ENCODE measurements around the gene CA12. TPM values are rescaled to one million over a fixed set of nuclear protein-coding genes. Genes with fewer than 3 reads are reported as not detected.
A peak's percentile ranks its signal among the peaks of the same experiment; 100 is the strongest.

Gene CA12
- polyA plus RNA-seq, 2 donors = 32.2 to 35.0 TPM

DNA sequence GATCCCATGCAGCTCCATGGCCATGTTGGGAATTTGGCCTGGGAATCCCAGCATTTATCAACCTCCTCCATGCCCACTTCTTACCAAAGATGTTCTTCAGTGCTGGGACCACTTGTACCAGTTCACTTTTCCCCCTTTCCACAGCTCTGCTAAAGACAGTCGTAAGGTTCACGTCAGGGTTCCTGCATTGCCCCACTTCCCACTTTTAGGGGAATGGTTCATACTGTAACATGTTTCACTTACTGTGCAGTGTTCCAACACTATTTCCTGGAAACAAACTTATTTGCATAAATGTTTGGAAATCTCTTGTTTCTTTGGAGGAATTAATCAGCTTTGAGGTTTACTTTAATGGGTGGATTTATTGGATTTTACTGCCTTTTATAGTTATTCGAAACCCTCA lies 87.3 kb downstream of the CA12 start:
- WGBS, 2 donors = 92 to 95% methylated on average over 3 of the region's 3 CpGs
- no peaks in the 10 kb centered on the region for H3K9me3 ChIP-seq (ENCODE audit: control insufficient read depth in 2 of 2, insufficient read depth in 1 of 2, low read depth in 1 of 2, low read length in 1 of 2)
- H3K4me3 ChIP-seq (ENCODE audit: low read depth in 1 of 2, low read length in 2 of 2) = no peak overlapping the region
- H3K36me3 ChIP-seq (ENCODE audit: control insufficient read depth in 2 of 2, insufficient read depth in 2 of 2, low read length in 1 of 2) = no peaks in the 10 kb centered on the region
- H3K27ac ChIP-seq (ENCODE audit: low read depth in 2 of 2, low read length in 1 of 2) = no peak overlapping the region
- H3K4me1 ChIP-seq (ENCODE audit: control insufficient read depth in 2 of 2, insufficient read depth in 2 of 2, low read length in 1 of 2) = no peaks in the 10 kb centered on the region
- no peaks in the 10 kb centered on the region for H3K27me3 ChIP-seq (ENCODE audit: control insufficient read depth in 1 of 2, insufficient read depth in 2 of 2, low read length in 2 of 2)

DNA sequence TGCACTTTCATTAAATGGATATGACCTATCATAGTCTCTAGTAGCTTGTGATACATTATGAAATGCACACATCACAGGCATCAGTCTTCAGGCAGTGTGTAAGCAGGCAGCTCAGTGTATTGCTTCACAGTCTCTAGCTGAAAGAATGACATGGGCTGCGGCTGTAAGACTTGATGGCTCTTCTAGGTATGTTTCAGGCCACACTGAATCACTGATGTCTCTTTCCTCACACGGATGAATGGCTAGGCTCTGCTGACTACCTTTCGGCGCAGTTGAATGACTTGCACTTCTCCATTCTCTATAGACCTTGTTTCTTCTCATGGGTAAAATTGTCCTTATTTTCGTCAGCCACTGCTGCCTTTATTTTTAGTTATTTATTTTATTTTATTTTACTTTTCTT lies 88.9 kb downstream of the CA12 start:
- no peaks in the 10 kb centered on the region for H3K4me1 ChIP-seq (ENCODE audit: control insufficient read depth in 2 of 2, insufficient read depth in 2 of 2, low read length in 1 of 2)
- H3K27me3 ChIP-seq (ENCODE audit: control insufficient read depth in 1 of 2, insufficient read depth in 2 of 2, low read length in 2 of 2) = no peaks in the 10 kb centered on the region
- no peak overlapping the region for H3K4me3 ChIP-seq (ENCODE audit: low read depth in 1 of 2, low read length in 2 of 2)

DNA sequence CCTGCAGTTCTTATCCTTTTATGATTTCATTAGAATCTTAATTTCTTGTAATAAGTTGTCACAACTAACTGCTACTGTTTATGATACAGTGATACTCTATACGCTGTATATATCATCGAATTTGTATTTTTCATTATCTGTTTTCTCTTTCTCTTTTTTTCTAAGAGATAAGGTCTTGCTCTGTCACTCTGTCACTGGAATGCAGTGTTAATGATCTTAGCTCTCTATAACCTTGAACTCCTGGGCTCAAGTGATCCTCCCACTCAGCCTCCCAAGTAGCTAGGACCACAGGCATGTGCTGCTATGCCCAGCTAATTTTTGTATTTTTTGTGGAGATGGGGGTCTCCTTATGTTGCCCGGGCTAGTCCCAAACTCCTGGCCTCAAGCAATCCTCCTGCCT lies 89.4 kb downstream of the CA12 start:
- H3K4me1 ChIP-seq (ENCODE audit: control insufficient read depth in 2 of 2, insufficient read depth in 2 of 2, low read length in 1 of 2) = no peaks in the 10 kb centered on the region
- no peak overlapping the region for H3K4me3 ChIP-seq (ENCODE audit: low read depth in 1 of 2, low read length in 2 of 2)
- WGBS, 2 donors = 89 to 94% methylated on average over 3 of the region's 3 CpGs
- no peaks in the 10 kb centered on the region for H3K36me3 ChIP-seq (ENCODE audit: control insufficient read depth in 2 of 2, insufficient read depth in 2 of 2, low read length in 1 of 2)
- no peaks in the 10 kb centered on the region for H3K27me3 ChIP-seq (ENCODE audit: control insufficient read depth in 1 of 2, insufficient read depth in 2 of 2, low read length in 2 of 2)
- no peaks in the 10 kb centered on the region for H3K9me3 ChIP-seq (ENCODE audit: control insufficient read depth in 2 of 2, insufficient read depth in 1 of 2, low read depth in 1 of 2, low read length in 1 of 2)
- H3K27ac ChIP-seq (ENCODE audit: low read depth in 2 of 2, low read length in 1 of 2) = no peak overlapping the region

More for the DNA sequence above, 88.9 kb downstream of the CA12 start:
- Histone ChIP-seq H3K27ac (ENCODE audit: low read depth in 2 of 2, low read length in 1 of 2) (no peak overlapping the region), H3K36me3 (ENCODE audit: control insufficient read depth in 2 of 2, insufficient read depth in 2 of 2, low read length in 1 of 2) (no peaks in the 10 kb centered on the region), H3K9me3 (ENCODE audit: control insufficient read depth in 2 of 2, insufficient read depth in 1 of 2, low read depth in 1 of 2, low read length in 1 of 2) (no peaks in the 10 kb centered on the region)
- WGBS, 2 donors = 95 to 96% methylated on average over 5 of the region's 5 CpGs

DNA sequence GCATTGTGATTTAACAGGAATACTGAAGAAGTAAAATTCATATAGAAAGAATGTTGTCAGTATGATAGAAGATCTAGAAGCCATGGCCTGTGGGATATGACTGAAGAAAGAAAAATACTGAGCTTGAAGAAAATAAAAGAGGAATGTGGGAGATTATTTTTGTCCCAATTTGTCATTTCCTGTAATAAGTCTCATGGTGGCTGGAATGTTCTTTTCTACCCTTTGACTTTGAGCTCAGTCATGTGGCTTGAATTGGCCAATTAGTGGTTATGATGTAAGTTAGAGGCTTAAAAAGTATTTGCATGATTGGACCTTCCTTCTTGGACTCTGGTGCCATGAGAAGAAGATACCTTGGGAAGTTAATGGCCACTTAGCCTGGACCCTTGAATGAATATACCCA lies 90.1 kb downstream of the CA12 start:
- H3K27me3 ChIP-seq (ENCODE audit: control insufficient read depth in 1 of 2, insufficient read depth in 2 of 2, low read length in 2 of 2) = no peaks in the 10 kb centered on the region
- no peak overlapping the region for H3K4me3 ChIP-seq (ENCODE audit: low read depth in 1 of 2, low read length in 2 of 2)
- no peak overlapping the region for H3K27ac ChIP-seq (ENCODE audit: low read depth in 2 of 2, low read length in 1 of 2)
- H3K9me3 ChIP-seq (ENCODE audit: control insufficient read depth in 2 of 2, insufficient read depth in 1 of 2, low read depth in 1 of 2, low read length in 1 of 2) = no peaks in the 10 kb centered on the region
- H3K36me3 ChIP-seq (ENCODE audit: control insufficient read depth in 2 of 2, insufficient read depth in 2 of 2, low read length in 1 of 2) = no peaks in the 10 kb centered on the region
- no peaks in the 10 kb centered on the region for H3K4me1 ChIP-seq (ENCODE audit: control insufficient read depth in 2 of 2, insufficient read depth in 2 of 2, low read length in 1 of 2)

DNA sequence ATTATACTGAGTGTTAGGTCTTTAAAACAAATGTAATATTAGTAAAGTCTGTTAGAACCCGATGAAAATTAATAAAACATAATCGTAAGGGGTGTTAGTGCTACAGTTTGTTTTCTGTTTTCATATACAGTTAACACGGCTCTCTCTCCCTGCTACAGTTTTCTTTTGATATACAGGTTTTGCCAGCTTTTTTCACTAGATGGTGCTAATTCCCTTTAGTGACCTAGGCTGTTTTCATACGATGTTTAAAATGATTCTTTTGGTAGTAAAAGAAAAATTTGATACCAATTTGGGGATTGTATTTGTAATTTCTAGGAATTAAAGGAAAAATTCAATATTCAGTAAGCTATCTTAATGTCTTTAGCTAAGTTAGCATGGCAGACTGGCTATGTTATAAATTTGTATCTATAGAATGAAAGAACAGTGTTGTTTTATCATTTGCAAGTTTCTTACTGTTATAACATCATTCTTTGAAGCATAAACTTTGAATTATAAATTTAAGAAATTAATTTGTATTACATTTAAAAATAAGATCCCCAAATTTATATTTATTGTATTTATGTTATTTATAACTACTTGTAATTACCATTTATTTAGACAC lies 92.8 kb downstream of the CA12 start:
- no peak overlapping the region for H3K4me3 ChIP-seq (ENCODE audit: low read depth in 1 of 2, low read length in 2 of 2)
- WGBS, 2 donors = 2 to 4% methylated on average over 4 of the region's 4 CpGs
- H3K9me3 ChIP-seq (ENCODE audit: control insufficient read depth in 2 of 2, insufficient read depth in 1 of 2, low read depth in 1 of 2, low read length in 1 of 2) = no peaks in the 10 kb centered on the region
- H3K27ac ChIP-seq (ENCODE audit: low read depth in 2 of 2, low read length in 1 of 2) = no peak overlapping the region
- no peaks in the 10 kb centered on the region for H3K27me3 ChIP-seq (ENCODE audit: control insufficient read depth in 1 of 2, insufficient read depth in 2 of 2, low read length in 2 of 2)
- no peaks in the 10 kb centered on the region for H3K4me1 ChIP-seq (ENCODE audit: control insufficient read depth in 2 of 2, insufficient read depth in 2 of 2, low read length in 1 of 2)
- H3K36me3 ChIP-seq (ENCODE audit: control insufficient read depth in 2 of 2, insufficient read depth in 2 of 2, low read length in 1 of 2) = no peaks in the 10 kb centered on the region

DNA sequence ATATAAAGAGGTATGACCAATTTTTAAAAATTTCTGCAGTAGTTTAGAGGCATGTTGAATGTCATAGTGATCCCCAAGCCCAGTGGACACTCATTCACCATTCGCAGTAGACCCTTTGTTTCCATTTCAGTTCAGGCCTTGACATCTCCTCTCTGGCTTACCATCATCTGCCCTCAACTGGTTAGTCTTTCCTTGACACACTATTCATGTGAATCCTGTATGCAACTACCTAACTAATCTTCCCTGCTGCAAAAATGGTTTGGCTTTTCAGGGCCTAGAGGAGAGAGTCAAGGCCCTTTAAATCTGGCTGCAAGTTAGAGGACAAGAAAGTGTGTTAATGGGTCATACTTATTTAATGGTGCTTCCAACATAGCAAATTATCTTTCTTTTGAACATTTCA lies 93.3 kb downstream of the CA12 start:
- Histone ChIP-seq H3K4me1 (ENCODE audit: control insufficient read depth in 2 of 2, insufficient read depth in 2 of 2, low read length in 1 of 2) (no peaks in the 10 kb centered on the region), H3K27me3 (ENCODE audit: control insufficient read depth in 1 of 2, insufficient read depth in 2 of 2, low read length in 2 of 2) (no peaks in the 10 kb centered on the region), H3K36me3 (ENCODE audit: control insufficient read depth in 2 of 2, insufficient read depth in 2 of 2, low read length in 1 of 2) (no peaks in the 10 kb centered on the region), H3K27ac (ENCODE audit: low read depth in 2 of 2, low read length in 1 of 2) (no peak overlapping the region), H3K4me3 (ENCODE audit: low read depth in 1 of 2, low read length in 2 of 2) (no peak overlapping the region), H3K9me3 (ENCODE audit: control insufficient read depth in 2 of 2, insufficient read depth in 1 of 2, low read depth in 1 of 2, low read length in 1 of 2) (no peaks in the 10 kb centered on the region)
- 63 to 82% methylated on average over 1 of the region's 1 CpG for WGBS, 2 donors

DNA sequence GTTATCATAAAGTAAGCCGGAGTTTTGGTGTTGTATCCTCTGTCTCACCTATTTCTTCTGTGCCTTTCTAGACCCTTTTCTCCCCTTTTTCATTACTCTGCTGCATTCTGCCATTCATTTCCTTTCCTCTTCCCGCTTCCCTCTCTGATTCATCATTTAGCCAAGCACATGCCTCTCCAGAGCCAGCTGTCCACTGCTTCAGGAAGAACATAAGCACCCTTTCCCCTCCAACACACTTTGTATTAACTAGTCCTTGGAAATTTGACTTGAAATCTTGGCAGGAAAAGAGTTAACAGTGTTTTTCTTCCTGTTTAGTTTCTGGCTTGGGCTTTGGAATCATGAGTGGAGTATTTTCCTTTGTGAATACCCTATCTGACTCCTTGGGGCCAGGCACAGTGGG lies 94.5 kb downstream of the CA12 start:
- no peak overlapping the region for H3K27ac ChIP-seq (ENCODE audit: low read depth in 2 of 2, low read length in 1 of 2)
- no peaks in the 10 kb centered on the region for H3K9me3 ChIP-seq (ENCODE audit: control insufficient read depth in 2 of 2, insufficient read depth in 1 of 2, low read depth in 1 of 2, low read length in 1 of 2)
- H3K36me3 ChIP-seq (ENCODE audit: control insufficient read depth in 2 of 2, insufficient read depth in 2 of 2, low read length in 1 of 2) = no peaks in the 10 kb centered on the region
- 83 to 94% methylated on average over 2 of the region's 2 CpGs for WGBS, 2 donors
- no peak overlapping the region for H3K4me3 ChIP-seq (ENCODE audit: low read depth in 1 of 2, low read length in 2 of 2)
- H3K27me3 ChIP-seq (ENCODE audit: control insufficient read depth in 1 of 2, insufficient read depth in 2 of 2, low read length in 2 of 2) = no peaks in the 10 kb centered on the region
- H3K4me1 ChIP-seq (ENCODE audit: control insufficient read depth in 2 of 2, insufficient read depth in 2 of 2, low read length in 1 of 2) = no peaks in the 10 kb centered on the region

DNA sequence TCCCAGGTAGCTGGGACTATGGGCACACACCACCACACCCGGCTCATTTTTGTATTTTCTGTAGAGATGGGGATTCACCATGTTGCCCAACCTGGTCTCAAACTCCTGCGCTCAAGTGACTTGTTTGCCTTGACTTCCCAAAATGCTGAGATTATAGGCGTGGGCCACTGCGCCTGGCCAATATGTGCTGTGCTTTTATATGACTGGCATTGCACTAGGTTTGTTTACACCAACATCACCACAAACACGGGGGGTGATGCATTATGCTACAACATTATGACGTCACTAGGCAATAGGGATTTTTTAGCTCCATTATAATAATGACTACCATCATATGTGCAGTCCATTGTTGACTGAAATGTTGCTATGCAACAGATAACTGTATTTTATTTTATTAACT lies 97.3 kb downstream of the CA12 start:
- Histone ChIP-seq H3K4me3 (ENCODE audit: low read depth in 1 of 2, low read length in 2 of 2) (no peak overlapping the region), H3K4me1 (ENCODE audit: control insufficient read depth in 2 of 2, insufficient read depth in 2 of 2, low read length in 1 of 2) (no peaks in the 10 kb centered on the region), H3K27ac (ENCODE audit: low read depth in 2 of 2, low read length in 1 of 2) (no peak overlapping the region), H3K27me3 (ENCODE audit: control insufficient read depth in 1 of 2, insufficient read depth in 2 of 2, low read length in 2 of 2) (no peaks in the 10 kb centered on the region), H3K36me3 (ENCODE audit: control insufficient read depth in 2 of 2, insufficient read depth in 2 of 2, low read length in 1 of 2) (no peaks in the 10 kb centered on the region), H3K9me3 (ENCODE audit: control insufficient read depth in 2 of 2, insufficient read depth in 1 of 2, low read depth in 1 of 2, low read length in 1 of 2) (no peaks in the 10 kb centered on the region)
- 91 to 93% methylated on average over 6 of the region's 6 CpGs for WGBS, 2 donors

DNA sequence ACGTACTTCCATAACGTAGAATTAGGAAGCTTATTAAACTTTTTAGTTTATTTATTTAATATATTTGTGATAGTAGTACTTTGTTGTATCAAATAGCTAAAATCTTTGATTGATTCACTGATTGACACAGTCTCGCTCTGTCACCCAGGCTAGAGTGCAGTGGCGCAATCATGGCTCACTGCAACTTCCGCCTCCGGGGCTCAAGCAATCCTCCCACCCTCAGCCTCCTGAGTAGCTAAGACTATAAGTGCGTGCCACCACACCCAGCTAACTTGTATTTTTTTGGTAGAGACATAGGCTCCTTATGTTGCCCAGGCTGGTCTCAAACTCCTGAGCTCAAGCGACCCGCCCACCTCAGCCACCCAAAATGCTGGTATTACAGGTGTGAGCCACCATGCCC lies 98.5 kb downstream of the CA12 start:
- no peak overlapping the region for H3K27ac ChIP-seq (ENCODE audit: low read depth in 2 of 2, low read length in 1 of 2)
- 80 to 85% methylated on average over 9 of the region's 9 CpGs for WGBS, 2 donors
- H3K4me1 ChIP-seq (ENCODE audit: control insufficient read depth in 2 of 2, insufficient read depth in 2 of 2, low read length in 1 of 2) = no peaks in the 10 kb centered on the region
- H3K36me3 ChIP-seq (ENCODE audit: control insufficient read depth in 2 of 2, insufficient read depth in 2 of 2, low read length in 1 of 2) = no peaks in the 10 kb centered on the region
- H3K4me3 ChIP-seq (ENCODE audit: low read depth in 1 of 2, low read length in 2 of 2) = no peak overlapping the region
- H3K27me3 ChIP-seq (ENCODE audit: control insufficient read depth in 1 of 2, insufficient read depth in 2 of 2, low read length in 2 of 2) = no peaks in the 10 kb centered on the region
- H3K9me3 ChIP-seq (ENCODE audit: control insufficient read depth in 2 of 2, insufficient read depth in 1 of 2, low read depth in 1 of 2, low read length in 1 of 2) = no peaks in the 10 kb centered on the region

DNA sequence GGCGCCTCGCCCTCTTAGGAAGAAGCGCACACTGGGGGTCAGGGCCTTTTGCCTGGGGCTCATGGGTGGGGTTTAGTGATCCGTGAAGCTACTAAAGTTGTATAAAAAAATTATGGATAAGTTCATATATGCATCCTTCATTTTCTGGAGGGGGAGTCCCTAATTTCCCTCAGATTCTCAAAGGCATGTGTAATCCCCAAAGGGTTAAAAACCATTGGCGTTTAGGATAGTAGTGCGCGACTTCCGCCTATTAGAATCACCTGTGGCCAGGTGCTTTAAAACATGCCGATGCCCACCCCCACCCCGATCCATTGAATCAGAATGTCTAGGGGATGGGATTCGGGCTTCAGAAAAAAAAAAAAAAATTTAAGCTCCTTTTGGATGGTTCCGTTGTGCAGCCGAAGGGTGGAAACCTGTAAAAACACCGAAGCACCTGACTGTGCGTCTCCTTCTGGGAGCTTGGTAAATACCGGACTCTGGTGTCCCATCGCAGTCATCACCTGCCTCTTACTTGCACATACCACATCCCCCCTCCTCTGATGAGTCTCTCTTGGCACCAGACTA lies 103.7 kb downstream of the CA12 start:
- H3K27ac ChIP-seq (ENCODE audit: low read depth in 2 of 2, low read length in 1 of 2) = peak overlapping the region; percentile 78 to 81
- H3K36me3 ChIP-seq (ENCODE audit: control insufficient read depth in 2 of 2, insufficient read depth in 2 of 2, low read length in 1 of 2) = no peaks in the 10 kb centered on the region
- H3K4me3 ChIP-seq (ENCODE audit: low read depth in 1 of 2, low read length in 2 of 2) = peak overlapping the region; percentile 64 to 73
- H3K27me3 ChIP-seq (ENCODE audit: control insufficient read depth in 1 of 2, insufficient read depth in 2 of 2, low read length in 2 of 2) = no peaks in the 10 kb centered on the region
- H3K9me3 ChIP-seq (ENCODE audit: control insufficient read depth in 2 of 2, insufficient read depth in 1 of 2, low read depth in 1 of 2, low read length in 1 of 2) = no peaks in the 10 kb centered on the region
- no peaks in the 10 kb centered on the region for H3K4me1 ChIP-seq (ENCODE audit: control insufficient read depth in 2 of 2, insufficient read depth in 2 of 2, low read length in 1 of 2)
- 7 to 11% methylated on average over 17 of the region's 17 CpGs for WGBS, 2 donors

Data from esophagus (tissue), 2 donors.